ENCODE data around the gene ACBD4. TPM values are rescaled to one million over a fixed set of nuclear protein-coding genes. Genes with fewer than 3 reads are reported as not detected.
A peak's percentile ranks its signal among the peaks of the same experiment; 100 is the strongest.

ACBD4 gene
- polyA plus RNA-seq, 1 experiment = 4.0 TPM

DNA sequence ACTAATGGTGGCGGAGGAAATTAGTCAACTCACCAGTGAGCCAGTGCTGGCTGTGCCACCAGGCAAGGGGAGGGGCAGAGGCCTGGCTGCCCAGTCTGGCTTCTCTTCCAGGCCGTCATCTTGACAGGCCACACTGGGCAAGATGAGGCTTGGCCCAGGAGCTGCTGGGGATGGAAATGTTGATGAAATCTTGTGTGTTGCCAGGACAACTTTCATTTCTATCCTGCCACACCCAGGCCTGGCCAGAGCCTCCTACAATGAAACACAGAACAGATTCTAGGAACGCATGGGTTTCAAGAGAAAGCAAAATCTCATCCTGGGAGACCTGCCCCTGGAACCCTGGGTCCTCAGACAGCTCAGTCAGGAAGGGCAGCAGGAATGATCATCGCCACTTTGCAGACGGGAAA is 35.4 kb downstream of the ACBD4 start:
- TF ChIP-seq, protein P1, sequence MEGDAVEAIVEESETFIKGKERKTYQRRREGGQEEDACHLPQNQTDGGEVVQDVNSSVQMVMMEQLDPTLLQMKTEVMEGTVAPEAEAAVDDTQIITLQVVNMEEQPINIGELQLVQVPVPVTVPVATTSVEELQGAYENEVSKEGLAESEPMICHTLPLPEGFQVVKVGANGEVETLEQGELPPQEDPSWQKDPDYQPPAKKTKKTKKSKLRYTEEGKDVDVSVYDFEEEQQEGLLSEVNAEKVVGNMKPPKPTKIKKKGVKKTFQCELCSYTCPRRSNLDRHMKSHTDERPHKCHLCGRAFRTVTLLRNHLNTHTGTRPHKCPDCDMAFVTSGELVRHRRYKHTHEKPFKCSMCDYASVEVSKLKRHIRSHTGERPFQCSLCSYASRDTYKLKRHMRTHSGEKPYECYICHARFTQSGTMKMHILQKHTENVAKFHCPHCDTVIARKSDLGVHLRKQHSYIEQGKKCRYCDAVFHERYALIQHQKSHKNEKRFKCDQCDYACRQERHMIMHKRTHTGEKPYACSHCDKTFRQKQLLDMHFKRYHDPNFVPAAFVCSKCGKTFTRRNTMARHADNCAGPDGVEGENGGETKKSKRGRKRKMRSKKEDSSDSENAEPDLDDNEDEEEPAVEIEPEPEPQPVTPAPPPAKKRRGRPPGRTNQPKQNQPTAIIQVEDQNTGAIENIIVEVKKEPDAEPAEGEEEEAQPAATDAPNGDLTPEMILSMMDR (IDR thresholded peaks at IDR 0.05; ENCODE audit: low read depth, low read length) = no peak
- no peaks in the 10 kb centered on the region for H3K27me3 ChIP-seq (ENCODE audit: control insufficient read depth, insufficient read depth, low read length)
- H3K27ac ChIP-seq (ENCODE audit: low read depth, low read length) = peak overlapping the region; percentile 75
- ChIA-PET POLR2A (interaction anchor here (0.6 to 5.4 kb wide), 5 partner anchors 9 to 35 kb away, joined by 3 to 73 read pairs (median 4); partner anchors contain the start of genes ACBD4, HEXIM1 and HEXIM2), CTCF (interaction anchor here (1.9 to 4.8 kb wide), 2 partner anchors 27 to 35 kb away, joined by 9 to 42 read pairs; partner anchors contain the start of gene ACBD4)
- no peaks in the 10 kb centered on the region; the same call in 1 of the 2 replicates for H3K9me3 ChIP-seq (ENCODE audit: control insufficient read depth, insufficient read depth, low read length)
- no peak for DNase-seq (ENCODE audit: low read depth, low spot score)
- H3K4me3 ChIP-seq (ENCODE audit: low read depth, low read length) = no peak overlapping the region; the same call in 1 of the 2 replicates

DNA sequence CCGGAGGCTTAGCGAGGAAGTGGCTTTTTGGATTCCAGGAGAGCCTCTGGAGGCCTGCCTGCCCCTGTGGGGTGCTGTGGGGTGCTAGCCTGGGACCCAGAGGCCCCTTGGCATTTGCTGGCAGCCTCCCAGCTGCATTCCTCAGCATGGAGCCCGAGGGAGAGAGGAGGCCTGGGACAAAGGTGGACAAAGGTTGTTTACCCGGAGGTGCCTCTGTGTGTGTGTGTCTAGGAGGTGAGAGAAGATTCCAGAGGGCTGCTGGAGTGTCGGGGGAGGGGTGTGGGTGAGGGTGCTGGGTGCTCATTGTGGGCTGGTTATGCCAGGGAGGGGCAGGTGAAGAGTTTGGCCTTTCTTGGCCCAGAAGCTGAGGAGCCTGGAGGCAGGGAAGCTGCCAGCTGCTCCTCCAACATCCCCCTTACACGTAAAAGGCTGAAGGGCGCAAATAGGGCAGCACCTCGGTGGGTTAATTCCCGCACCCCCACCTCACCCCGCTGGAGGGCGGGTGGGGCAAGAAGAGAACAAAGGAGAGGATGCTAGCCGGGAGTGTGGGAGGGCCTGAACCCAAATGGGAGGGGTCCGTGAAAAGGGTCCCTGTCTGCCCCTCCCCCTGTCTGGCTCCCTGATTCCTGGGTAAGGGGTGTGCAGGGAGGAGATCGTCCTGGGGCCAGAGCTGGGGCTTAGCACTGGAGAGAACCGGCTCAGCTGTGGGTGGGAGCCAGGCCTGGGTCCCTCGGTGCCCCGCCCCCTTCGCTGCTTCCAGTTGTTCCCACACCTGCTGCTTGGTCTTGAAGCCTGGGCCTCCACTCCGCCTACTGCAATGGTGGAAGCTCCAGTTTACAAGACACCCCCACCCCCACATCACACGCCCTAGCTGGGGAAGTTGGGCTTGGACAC is 36.1 kb downstream of the ACBD4 start:
- ChIA-PET POLR2A (interaction anchor here (0.6 to 5.4 kb wide), 5 partner anchors 8 to 36 kb away, joined by 3 to 73 read pairs (median 4); partner anchors contain the start of genes ACBD4, HEXIM1 and HEXIM2), CTCF (interaction anchor here (0.5 to 4.8 kb wide), 4 partner anchors 26 to 205 kb away, joined by 3 to 42 read pairs (median 16); partner anchors contain the start of gene ACBD4)
- no peaks in the 10 kb centered on the region for H3K27me3 ChIP-seq (ENCODE audit: control insufficient read depth, insufficient read depth, low read length)
- peak overlapping the region; percentile 7; the same call in 1 of the 2 replicates for H3K4me3 ChIP-seq (ENCODE audit: low read depth, low read length)
- peak overlapping the region; percentile 75 for H3K27ac ChIP-seq (ENCODE audit: low read depth, low read length)
- no peaks in the 10 kb centered on the region; the same call in 1 of the 2 replicates for H3K9me3 ChIP-seq (ENCODE audit: control insufficient read depth, insufficient read depth, low read length)
- no peak for DNase-seq (ENCODE audit: low read depth, low spot score)
- TF ChIP-seq, protein P1 (IDR thresholded peaks at IDR 0.05; ENCODE audit: low read depth, low read length) = no peak

DNA sequence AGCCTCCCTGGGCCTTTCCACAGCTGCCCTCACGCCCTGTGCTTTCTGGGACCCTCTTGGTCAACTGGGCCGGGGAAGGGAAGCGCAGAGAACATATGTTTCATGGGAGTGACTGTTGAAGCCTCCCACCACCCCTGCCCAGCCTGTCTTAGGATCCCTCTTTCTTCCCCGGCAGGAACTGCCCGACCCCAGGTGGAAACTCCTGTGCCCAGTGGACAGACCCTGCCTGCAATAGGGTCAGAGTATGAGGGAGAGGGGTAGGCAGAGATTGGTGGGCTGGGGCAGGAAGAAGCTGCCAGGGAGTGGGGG is 36.7 kb downstream of the ACBD4 start:
- ChIA-PET POLR2A (interaction anchor here (3.1 to 5.4 kb wide), 2 partner anchors 11 to 22 kb away, joined by 34 to 73 read pairs; partner anchors contain the start of genes HEXIM1 and HEXIM2), CTCF (interaction anchor here (0.7 to 4.8 kb wide), 4 partner anchors 14 to 76 kb away, joined by 3 to 42 read pairs (median 12); partner anchors contain the start of gene ACBD4)
- Histone ChIP-seq H3K9me3 (ENCODE audit: control insufficient read depth, insufficient read depth, low read length) (no peaks in the 10 kb centered on the region; the same call in 1 of the 2 replicates), H3K4me3 (ENCODE audit: low read depth, low read length) (no peak overlapping the region), H3K27me3 (ENCODE audit: control insufficient read depth, insufficient read depth, low read length) (no peaks in the 10 kb centered on the region), H3K27ac (ENCODE audit: low read depth, low read length) (peak overlapping the region; percentile 75)
- DNase-seq (ENCODE audit: low read depth, low spot score) = no peak
- TF ChIP-seq, protein P1 (IDR thresholded peaks at IDR 0.05; ENCODE audit: low read depth, low read length) = no peak

DNA sequence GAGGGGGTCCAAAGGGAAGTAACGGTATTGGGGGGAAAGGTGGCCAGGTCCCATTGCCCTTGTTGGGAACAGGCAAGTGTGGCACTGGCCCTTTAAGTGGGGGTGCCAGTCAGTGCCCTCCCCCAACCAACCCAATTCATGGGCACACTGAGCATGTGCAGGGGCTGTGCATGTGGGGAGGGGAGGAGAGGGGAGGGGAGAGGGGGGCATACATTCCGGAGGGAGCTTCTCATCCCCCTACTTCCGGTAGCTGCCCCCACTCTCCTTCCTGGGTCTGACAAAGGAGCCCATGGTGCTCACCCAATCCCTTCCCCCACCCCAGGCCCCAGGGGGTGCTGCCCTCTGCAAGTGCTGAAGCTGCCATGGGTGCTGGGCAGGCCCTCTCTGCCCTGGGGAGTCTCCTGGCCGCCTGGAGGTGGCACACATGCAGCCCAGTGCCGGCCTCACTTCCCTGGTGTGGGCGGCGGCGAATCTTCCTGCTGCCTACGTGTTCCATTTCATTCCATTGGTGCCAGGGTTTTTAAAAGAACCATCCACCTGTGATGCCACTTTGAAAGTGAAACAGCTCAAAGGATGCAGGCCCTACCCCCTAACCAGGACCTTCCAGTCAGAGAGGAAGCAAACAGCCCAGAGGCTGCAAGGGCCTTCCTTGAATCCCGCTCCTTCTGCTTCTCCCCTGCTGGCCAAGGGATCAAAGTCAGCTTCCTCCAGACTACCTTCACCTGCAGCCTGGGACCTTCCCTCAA is 37.2 kb downstream of the ACBD4 start:
- Histone ChIP-seq H3K27ac (ENCODE audit: low read depth, low read length) (peak overlapping the region; percentile 75), H3K27me3 (ENCODE audit: control insufficient read depth, insufficient read depth, low read length) (no peaks in the 10 kb centered on the region), H3K9me3 (ENCODE audit: control insufficient read depth, insufficient read depth, low read length) (no peaks in the 10 kb centered on the region; the same call in 1 of the 2 replicates), H3K4me3 (ENCODE audit: low read depth, low read length) (0 out of 2 replicates have a peak overlapping the region, but pooled peaks have one; percentile 10)
- ChIA-PET CTCF (interaction anchor here (0.7 to 4.8 kb wide), 6 partner anchors 14 to 77 kb away, joined by 3 to 42 read pairs (median 8); partner anchors contain the start of gene ACBD4), POLR2A (interaction anchor here (0.5 to 5.4 kb wide), 5 partner anchors 11 to 1246 kb away, joined by 3 to 73 read pairs (median 6); partner anchors contain the start of genes HEXIM1 and HEXIM2)
- TF ChIP-seq, protein P1 (IDR thresholded peaks at IDR 0.05; ENCODE audit: low read depth, low read length) = no peak
- no peak for DNase-seq (ENCODE audit: low read depth, low spot score)

All from AG04450 (cell line).